ENCODE data around the gene RNF144B.

RNF144B gene

GRCh38 chr6:18412068-18412467 lies 24.9 kb downstream of the RNF144B start:
- no peak for DNase-seq

- no peak for DNase-seq
These were observed 25.5 kb downstream of the RNF144B start for GRCh38 chr6:18412644-18413043.

GRCh38 chr6:18413381-18413780 lies 26.2 kb downstream of the RNF144B start:
- no peak for DNase-seq

GRCh38 chr6:18414116-18414515 lies 27.0 kb downstream of the RNF144B start:
- DNase-seq, result no peak

GRCh38 chr6:18415207-18415606 lies 28.1 kb downstream of the RNF144B start:
- no peak for DNase-seq

GRCh38 chr6:18415671-18416340 lies 28.7 kb downstream of the RNF144B start:
- DNase-seq, result no peak

GRCh38 chr6:18416341-18416679 lies 29.2 kb downstream of the RNF144B start:
- no peak for DNase-seq

GRCh38 chr6:18420328-18420727 lies 33.2 kb downstream of the RNF144B start:
- no peak for DNase-seq

GRCh38 chr6:18422136-18422535 lies 35.0 kb downstream of the RNF144B start:
- DNase-seq, result no peak

GRCh38 chr6:18423426-18423825 lies 36.3 kb downstream of the RNF144B start:
- no peak for DNase-seq

- no peak for DNase-seq
These were observed 37.1 kb downstream of the RNF144B start for GRCh38 chr6:18424201-18424600.

- no peak for DNase-seq
These were observed 38.1 kb downstream of the RNF144B start for GRCh38 chr6:18425218-18425617.

- DNase-seq, result no peak
These were observed 40.1 kb downstream of the RNF144B start for GRCh38 chr6:18427296-18427695.

GRCh38 chr6:18429655-18430297 lies 42.6 kb downstream of the RNF144B start:
- no peak for DNase-seq

GRCh38 chr6:18431581-18431980 lies 44.4 kb downstream of the RNF144B start:
- DNase-seq, result no peak

- no peak for DNase-seq
These were observed 45.0 kb downstream of the RNF144B start for GRCh38 chr6:18432180-18432579.

GRCh38 chr6:18432619-18433018 lies 45.5 kb downstream of the RNF144B start:
- no peak for DNase-seq

GRCh38 chr6:18433059-18433458 lies 45.9 kb downstream of the RNF144B start:
- DNase-seq, result no peak

GRCh38 chr6:18436341-18436740 lies 49.2 kb downstream of the RNF144B start:
- no peak for DNase-seq

GRCh38 chr6:18439581-18439980 lies 52.4 kb downstream of the RNF144B start:
- DNase-seq, result no peak

GRCh38 chr6:18441251-18441979 lies 54.3 kb downstream of the RNF144B start:
- no peak for DNase-seq

GRCh38 chr6:18444111-18444510 lies 57.0 kb downstream of the RNF144B start:
- DNase-seq, result no peak

- no peak for DNase-seq
These were observed 58.1 kb downstream of the RNF144B start for GRCh38 chr6:18445228-18445627.

GRCh38 chr6:18446771-18447170 lies 59.6 kb downstream of the RNF144B start:
- DNase-seq, result no peak
